ENCODE measurements around the gene STRIP1. TPM values are rescaled to one million over a fixed set of nuclear protein-coding genes. Genes with fewer than 3 reads are reported as not detected.

Gene STRIP1
- polyA plus RNA-seq, 2 of the 4 experiments (the other 2 are of a cell fraction): 16.4 to 16.7 TPM

DNA sequence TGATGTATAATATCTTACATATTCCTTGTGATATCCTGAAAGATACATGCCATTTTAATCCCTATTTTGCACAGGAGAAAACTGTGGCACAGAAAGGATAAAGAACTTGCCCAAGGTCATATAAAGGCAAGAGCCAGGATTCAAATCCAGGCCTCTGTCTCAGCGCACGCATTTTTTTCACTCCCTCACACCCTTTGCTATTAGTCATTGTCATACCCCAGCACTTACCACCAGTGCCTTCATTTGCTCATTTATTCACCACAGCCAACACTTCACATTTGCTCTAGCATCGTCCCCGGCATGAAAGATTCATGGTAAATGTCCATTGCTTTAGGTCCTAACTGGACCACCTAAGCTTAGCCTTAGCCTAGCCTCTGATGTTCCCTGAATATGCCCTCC, 21.9 kb downstream of the STRIP1 start:
- DNase-seq (ENCODE audit: low read depth in 1 of 2, low spot score in 1 of 2): no peak
- CTCF ChIA-PET: interaction anchor here (1.6 to 2.6 kb wide), 2 partner anchors 32 to 50 kb away, joined by 10 to 18 read pairs; no protein-coding TSS in a partner anchor
- no peaks in the 10 kb centered on the region for H3K4me1 ChIP-seq
- POLR2A ChIA-PET: no interaction called here
- TF ChIP-seq, protein P1, sequence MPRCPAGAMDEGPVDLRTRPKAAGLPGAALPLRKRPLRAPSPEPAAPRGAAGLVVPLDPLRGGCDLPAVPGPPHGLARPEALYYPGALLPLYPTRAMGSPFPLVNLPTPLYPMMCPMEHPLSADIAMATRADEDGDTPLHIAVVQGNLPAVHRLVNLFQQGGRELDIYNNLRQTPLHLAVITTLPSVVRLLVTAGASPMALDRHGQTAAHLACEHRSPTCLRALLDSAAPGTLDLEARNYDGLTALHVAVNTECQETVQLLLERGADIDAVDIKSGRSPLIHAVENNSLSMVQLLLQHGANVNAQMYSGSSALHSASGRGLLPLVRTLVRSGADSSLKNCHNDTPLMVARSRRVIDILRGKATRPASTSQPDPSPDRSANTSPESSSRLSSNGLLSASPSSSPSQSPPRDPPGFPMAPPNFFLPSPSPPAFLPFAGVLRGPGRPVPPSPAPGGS (IDR thresholded peaks at IDR 0.05): no peak
- TF ChIP-seq CBX2 (IDR thresholded peaks at IDR 0.05; ENCODE audit: borderline replicate concordance, low read depth): no peak
- TF ChIP-seq RNF2 (IDR thresholded peaks at IDR 0.05; ENCODE audit: borderline replicate concordance, low read depth): no peak
- TF ChIP-seq KDM1A (IDR thresholded peaks at IDR 0.05; ENCODE audit: low read depth): no peak
- TF ChIP-seq, protein P2, sequence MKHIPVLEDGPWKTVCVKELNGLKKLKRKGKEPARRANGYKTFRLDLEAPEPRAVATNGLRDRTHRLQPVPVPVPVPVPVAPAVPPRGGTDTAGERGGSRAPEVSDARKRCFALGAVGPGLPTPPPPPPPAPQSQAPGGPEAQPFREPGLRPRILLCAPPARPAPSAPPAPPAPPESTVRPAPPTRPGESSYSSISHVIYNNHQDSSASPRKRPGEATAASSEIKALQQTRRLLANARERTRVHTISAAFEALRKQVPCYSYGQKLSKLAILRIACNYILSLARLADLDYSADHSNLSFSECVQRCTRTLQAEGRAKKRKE (CRISPR knock-in tag; IDR thresholded peaks at IDR 0.05; ENCODE audit: low read depth): no peak
- TF ChIP-seq, protein P3, sequence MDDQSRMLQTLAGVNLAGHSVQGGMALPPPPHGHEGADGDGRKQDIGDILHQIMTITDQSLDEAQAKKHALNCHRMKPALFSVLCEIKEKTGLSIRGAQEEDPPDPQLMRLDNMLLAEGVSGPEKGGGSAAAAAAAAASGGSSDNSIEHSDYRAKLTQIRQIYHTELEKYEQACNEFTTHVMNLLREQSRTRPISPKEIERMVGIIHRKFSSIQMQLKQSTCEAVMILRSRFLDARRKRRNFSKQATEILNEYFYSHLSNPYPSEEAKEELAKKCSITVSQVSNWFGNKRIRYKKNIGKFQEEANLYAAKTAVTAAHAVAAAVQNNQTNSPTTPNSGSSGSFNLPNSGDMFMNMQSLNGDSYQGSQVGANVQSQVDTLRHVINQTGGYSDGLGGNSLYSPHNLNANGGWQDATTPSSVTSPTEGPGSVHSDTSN (IDR thresholded peaks at IDR 0.05): no peak
- TF ChIP-seq, protein P4, sequence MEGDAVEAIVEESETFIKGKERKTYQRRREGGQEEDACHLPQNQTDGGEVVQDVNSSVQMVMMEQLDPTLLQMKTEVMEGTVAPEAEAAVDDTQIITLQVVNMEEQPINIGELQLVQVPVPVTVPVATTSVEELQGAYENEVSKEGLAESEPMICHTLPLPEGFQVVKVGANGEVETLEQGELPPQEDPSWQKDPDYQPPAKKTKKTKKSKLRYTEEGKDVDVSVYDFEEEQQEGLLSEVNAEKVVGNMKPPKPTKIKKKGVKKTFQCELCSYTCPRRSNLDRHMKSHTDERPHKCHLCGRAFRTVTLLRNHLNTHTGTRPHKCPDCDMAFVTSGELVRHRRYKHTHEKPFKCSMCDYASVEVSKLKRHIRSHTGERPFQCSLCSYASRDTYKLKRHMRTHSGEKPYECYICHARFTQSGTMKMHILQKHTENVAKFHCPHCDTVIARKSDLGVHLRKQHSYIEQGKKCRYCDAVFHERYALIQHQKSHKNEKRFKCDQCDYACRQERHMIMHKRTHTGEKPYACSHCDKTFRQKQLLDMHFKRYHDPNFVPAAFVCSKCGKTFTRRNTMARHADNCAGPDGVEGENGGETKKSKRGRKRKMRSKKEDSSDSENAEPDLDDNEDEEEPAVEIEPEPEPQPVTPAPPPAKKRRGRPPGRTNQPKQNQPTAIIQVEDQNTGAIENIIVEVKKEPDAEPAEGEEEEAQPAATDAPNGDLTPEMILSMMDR (IDR thresholded peaks at IDR 0.05): no peak
- TF ChIP-seq SREBF2 (IDR thresholded peaks at IDR 0.05): no peak
- no peak for TF ChIP-seq CHD4 (IDR thresholded peaks at IDR 0.05; ENCODE audit: borderline replicate concordance)
- no peak for TF ChIP-seq ZFP36 (IDR thresholded peaks at IDR 0.05; ENCODE audit: borderline replicate concordance, partially characterized antibody)
- TF ChIP-seq, protein P5, sequence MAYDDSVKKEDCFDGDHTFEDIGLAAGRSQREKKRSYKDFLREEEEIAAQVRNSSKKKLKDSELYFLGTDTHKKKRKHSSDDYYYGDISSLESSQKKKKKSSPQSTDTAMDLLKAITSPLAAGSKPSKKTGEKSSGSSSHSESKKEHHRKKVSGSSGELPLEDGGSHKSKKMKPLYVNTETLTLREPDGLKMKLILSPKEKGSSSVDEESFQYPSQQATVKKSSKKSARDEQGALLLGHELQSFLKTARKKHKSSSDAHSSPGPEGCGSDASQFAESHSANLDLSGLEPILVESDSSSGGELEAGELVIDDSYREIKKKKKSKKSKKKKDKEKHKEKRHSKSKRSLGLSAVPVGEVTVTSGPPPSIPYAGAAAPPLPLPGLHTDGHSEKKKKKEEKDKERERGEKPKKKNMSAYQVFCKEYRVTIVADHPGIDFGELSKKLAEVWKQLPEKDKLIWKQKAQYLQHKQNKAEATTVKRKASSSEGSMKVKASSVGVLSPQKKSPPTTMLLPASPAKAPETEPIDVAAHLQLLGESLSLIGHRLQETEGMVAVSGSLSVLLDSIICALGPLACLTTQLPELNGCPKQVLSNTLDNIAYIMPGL (CRISPR knock-in tag; IDR thresholded peaks at IDR 0.05; ENCODE audit: borderline replicate concordance): no peak
- TF ChIP-seq, protein P6, sequence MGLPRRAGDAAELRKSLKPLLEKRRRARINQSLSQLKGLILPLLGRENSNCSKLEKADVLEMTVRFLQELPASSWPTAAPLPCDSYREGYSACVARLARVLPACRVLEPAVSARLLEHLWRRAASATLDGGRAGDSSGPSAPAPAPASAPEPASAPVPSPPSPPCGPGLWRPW (IDR thresholded peaks at IDR 0.05): no peak
- TF ChIP-seq HOXB5 (CRISPR knock-in tag; IDR thresholded peaks at IDR 0.05): no peak
- TF ChIP-seq EP300 (IDR thresholded peaks at IDR 0.05): no peak
- no peak for TF ChIP-seq ZC3H11A (IDR thresholded peaks at IDR 0.05)
- no peak for TF ChIP-seq SMC3 (IDR thresholded peaks at IDR 0.05)
- no peaks in the 10 kb centered on the region for H3K9me3 ChIP-seq
- H3K4me3 ChIP-seq: no peak overlapping the region
- FAIRE-seq: no peak
- WGBS (ENCODE audit: missing lambda C conversion rate): 95% methylated on average over 4 of the region's 4 CpGs
- no peak overlapping the region for H3K27ac ChIP-seq
- no peak for ATAC-seq
- no peak overlapping the region for H3K4me2 ChIP-seq

DNA sequence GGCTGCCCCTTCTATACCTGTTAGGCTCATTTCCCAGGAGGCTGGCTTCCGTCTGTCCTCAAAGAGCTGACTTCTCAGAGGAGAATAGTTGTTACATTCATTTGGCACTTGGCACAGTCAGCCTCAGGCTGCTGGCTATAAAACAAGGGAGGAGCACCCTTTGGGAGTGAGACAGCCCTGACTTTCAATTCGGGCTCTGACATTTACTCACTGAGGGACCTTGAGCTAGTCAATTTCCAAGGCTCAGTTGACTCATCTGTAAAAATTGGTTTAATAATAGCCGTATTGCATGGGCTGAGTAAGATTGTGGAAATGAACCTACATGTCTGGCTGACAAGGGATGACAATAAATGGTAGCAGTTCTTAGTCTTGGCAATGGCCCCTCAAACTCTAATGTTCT, 22.4 kb downstream of the STRIP1 start:
- ChIA-PET CTCF (interaction anchor here (1.2 to 1.6 kb wide), 2 partner anchors 27 to 49 kb away, joined by 3 to 10 read pairs; no protein-coding TSS in a partner anchor), POLR2A (no interaction called here)
- H3K4me1 ChIP-seq: no peaks in the 10 kb centered on the region
- 89% methylated on average over 3 of the region's 3 CpGs for WGBS (ENCODE audit: missing lambda C conversion rate)
- DNase-seq (ENCODE audit: low read depth in 1 of 2, low spot score in 1 of 2) (no peak), ATAC-seq (no peak), FAIRE-seq (no peak)
- no peak overlapping the region for H3K27ac ChIP-seq
- TF ChIP-seq HDAC2 (IDR thresholded peaks at IDR 0.05) (no peak), RFX5 (IDR thresholded peaks at IDR 0.05) (no peak), HEYL (CRISPR knock-in tag; IDR thresholded peaks at IDR 0.05) (no peak), GATA3 (IDR thresholded peaks at IDR 0.05; ENCODE audit: borderline replicate concordance) (no peak)
- H3K4me2 ChIP-seq: no peak overlapping the region
- no peak overlapping the region for H3K4me3 ChIP-seq
- H3K9me3 ChIP-seq: no peaks in the 10 kb centered on the region
